ENCODE measurements around the gene ZBTB9. TPM values are rescaled to one million over a fixed set of nuclear protein-coding genes. Genes with fewer than 3 reads are reported as not detected.

The ZBTB9 gene
- polyA plus RNA-seq, 2 of the 4 experiments (the other 2 are of a cell fraction) = 6.9 to 9.9 TPM

DNA sequence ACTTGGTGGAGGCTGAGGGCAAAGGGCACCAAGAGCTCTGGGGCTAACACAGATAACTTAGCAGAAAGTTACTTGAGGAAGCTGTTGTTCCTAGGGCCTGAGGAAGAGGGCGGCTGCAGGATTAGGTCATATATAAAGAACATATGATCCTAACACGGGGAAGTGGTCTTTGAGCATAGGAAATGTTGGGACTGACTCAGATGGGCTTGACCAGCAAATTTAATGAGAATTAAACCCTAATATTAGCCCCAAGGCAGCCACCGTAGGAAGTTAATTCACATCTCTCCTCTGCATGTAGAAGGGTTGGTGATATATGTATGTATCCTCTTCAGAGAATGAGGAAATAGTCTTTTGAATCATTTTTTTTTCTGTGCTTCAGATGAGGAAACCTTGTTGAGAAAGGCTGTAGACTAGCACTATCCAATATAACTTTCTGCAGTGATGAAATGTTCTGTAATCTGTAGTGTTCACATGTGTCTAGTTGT, 9.2 kb upstream of the ZBTB9 start:
- no peak for FAIRE-seq
- Histone ChIP-seq H3K4me1 (no peaks in the 10 kb centered on the region), H3K4me3 (no peak overlapping the region), H3K27ac (no peak overlapping the region), H3K9me3 (no peaks in the 10 kb centered on the region), H3K4me2 (no peak overlapping the region)
- ChIA-PET POLR2A (no interaction called here), CTCF (interaction anchor here (1.0 kb wide), 1 partner anchor 19 kb away, joined by 3 read pairs; no protein-coding TSS in a partner anchor)
- WGBS (ENCODE audit: missing lambda C conversion rate) = 91% methylated on average over 3 of the region's 3 CpGs
- no peak for ATAC-seq
- no peak for TF ChIP-seq ZC3H11A (IDR thresholded peaks at IDR 0.05)
- TF ChIP-seq, protein P1, sequence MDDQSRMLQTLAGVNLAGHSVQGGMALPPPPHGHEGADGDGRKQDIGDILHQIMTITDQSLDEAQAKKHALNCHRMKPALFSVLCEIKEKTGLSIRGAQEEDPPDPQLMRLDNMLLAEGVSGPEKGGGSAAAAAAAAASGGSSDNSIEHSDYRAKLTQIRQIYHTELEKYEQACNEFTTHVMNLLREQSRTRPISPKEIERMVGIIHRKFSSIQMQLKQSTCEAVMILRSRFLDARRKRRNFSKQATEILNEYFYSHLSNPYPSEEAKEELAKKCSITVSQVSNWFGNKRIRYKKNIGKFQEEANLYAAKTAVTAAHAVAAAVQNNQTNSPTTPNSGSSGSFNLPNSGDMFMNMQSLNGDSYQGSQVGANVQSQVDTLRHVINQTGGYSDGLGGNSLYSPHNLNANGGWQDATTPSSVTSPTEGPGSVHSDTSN (IDR thresholded peaks at IDR 0.05) = no peak
- no peak for TF ChIP-seq CEBPB (IDR thresholded peaks at IDR 0.05)
- no peak for TF ChIP-seq PHF8 (IDR thresholded peaks at IDR 0.05; ENCODE audit: borderline replicate concordance, low read depth)
- no peak for TF ChIP-seq CBX2 (IDR thresholded peaks at IDR 0.05; ENCODE audit: borderline replicate concordance, low read depth)
- TF ChIP-seq FOSB (CRISPR knock-in tag; IDR thresholded peaks at IDR 0.05) = no peak
- no peak for DNase-seq (ENCODE audit: low read depth in 1 of 2, low spot score in 1 of 2)

DNA sequence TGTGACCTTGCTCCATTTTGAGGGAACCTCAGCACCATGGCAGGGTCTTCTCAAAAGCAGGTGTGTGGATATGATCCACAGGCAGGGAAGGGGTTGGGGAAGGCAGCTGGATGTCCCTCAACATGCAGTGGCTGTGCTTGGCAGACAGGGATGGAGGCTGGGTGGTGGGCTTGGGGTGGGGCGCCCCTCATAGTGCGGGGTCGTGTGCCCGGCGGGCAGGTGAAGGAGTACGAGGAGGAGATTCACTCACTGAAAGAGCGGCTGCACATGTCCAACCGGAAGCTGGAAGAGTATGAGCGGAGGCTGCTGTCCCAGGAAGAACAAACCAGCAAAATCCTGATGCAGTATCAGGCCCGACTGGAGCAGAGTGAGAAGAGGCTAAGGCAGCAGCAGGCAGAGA, 8.0 kb upstream of the ZBTB9 start:
- WGBS (ENCODE audit: missing lambda C conversion rate) = 90% methylated on average over 10 of the region's 10 CpGs
- CTCF ChIA-PET = no interaction called here
- POLR2A ChIA-PET = no interaction called here
- Histone ChIP-seq H3K9me3 (no peaks in the 10 kb centered on the region), H3K4me2 (no peak overlapping the region), H3K27ac (no peak overlapping the region), H3K4me3 (no peak overlapping the region), H3K4me1 (no peaks in the 10 kb centered on the region)
- TF ChIP-seq CBX8 (IDR thresholded peaks at IDR 0.05) (no peak), EHMT2 (IDR thresholded peaks at IDR 0.05; ENCODE audit: low read depth) (no peak), RNF2 (IDR thresholded peaks at IDR 0.05; ENCODE audit: borderline replicate concordance, low read depth) (no peak), CBX2 (IDR thresholded peaks at IDR 0.05; ENCODE audit: borderline replicate concordance, low read depth) (no peak), NR3C1 (IDR thresholded peaks at IDR 0.05) (no peak), ZNF302 (CRISPR knock-in tag; IDR thresholded peaks at IDR 0.05) (no peak), FOSL2 (IDR thresholded peaks at IDR 0.05) (no peak), FOSL2 (CRISPR knock-in tag; IDR thresholded peaks at IDR 0.05) (no peak), MYC (IDR thresholded peaks at IDR 0.05; ENCODE audit: borderline replicate concordance, low read length) (no peak), BHLHE40 (IDR thresholded peaks at IDR 0.05; ENCODE audit: low read depth, low read length) (no peak), RFX5 (IDR thresholded peaks at IDR 0.05) (no peak)
- TF ChIP-seq, protein P2, sequence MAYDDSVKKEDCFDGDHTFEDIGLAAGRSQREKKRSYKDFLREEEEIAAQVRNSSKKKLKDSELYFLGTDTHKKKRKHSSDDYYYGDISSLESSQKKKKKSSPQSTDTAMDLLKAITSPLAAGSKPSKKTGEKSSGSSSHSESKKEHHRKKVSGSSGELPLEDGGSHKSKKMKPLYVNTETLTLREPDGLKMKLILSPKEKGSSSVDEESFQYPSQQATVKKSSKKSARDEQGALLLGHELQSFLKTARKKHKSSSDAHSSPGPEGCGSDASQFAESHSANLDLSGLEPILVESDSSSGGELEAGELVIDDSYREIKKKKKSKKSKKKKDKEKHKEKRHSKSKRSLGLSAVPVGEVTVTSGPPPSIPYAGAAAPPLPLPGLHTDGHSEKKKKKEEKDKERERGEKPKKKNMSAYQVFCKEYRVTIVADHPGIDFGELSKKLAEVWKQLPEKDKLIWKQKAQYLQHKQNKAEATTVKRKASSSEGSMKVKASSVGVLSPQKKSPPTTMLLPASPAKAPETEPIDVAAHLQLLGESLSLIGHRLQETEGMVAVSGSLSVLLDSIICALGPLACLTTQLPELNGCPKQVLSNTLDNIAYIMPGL (CRISPR knock-in tag; IDR thresholded peaks at IDR 0.05; ENCODE audit: borderline replicate concordance) = no peak
- TF ChIP-seq, protein P3, sequence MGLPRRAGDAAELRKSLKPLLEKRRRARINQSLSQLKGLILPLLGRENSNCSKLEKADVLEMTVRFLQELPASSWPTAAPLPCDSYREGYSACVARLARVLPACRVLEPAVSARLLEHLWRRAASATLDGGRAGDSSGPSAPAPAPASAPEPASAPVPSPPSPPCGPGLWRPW (IDR thresholded peaks at IDR 0.05) = no peak
- TF ChIP-seq, protein P4, sequence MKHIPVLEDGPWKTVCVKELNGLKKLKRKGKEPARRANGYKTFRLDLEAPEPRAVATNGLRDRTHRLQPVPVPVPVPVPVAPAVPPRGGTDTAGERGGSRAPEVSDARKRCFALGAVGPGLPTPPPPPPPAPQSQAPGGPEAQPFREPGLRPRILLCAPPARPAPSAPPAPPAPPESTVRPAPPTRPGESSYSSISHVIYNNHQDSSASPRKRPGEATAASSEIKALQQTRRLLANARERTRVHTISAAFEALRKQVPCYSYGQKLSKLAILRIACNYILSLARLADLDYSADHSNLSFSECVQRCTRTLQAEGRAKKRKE (CRISPR knock-in tag; IDR thresholded peaks at IDR 0.05; ENCODE audit: low read depth) = no peak
- TF ChIP-seq, protein P5, sequence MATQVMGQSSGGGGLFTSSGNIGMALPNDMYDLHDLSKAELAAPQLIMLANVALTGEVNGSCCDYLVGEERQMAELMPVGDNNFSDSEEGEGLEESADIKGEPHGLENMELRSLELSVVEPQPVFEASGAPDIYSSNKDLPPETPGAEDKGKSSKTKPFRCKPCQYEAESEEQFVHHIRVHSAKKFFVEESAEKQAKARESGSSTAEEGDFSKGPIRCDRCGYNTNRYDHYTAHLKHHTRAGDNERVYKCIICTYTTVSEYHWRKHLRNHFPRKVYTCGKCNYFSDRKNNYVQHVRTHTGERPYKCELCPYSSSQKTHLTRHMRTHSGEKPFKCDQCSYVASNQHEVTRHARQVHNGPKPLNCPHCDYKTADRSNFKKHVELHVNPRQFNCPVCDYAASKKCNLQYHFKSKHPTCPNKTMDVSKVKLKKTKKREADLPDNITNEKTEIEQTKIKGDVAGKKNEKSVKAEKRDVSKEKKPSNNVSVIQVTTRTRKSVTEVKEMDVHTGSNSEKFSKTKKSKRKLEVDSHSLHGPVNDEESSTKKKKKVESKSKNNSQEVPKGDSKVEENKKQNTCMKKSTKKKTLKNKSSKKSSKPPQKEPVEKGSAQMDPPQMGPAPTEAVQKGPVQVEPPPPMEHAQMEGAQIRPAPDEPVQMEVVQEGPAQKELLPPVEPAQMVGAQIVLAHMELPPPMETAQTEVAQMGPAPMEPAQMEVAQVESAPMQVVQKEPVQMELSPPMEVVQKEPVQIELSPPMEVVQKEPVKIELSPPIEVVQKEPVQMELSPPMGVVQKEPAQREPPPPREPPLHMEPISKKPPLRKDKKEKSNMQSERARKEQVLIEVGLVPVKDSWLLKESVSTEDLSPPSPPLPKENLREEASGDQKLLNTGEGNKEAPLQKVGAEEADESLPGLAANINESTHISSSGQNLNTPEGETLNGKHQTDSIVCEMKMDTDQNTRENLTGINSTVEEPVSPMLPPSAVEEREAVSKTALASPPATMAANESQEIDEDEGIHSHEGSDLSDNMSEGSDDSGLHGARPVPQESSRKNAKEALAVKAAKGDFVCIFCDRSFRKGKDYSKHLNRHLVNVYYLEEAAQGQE (IDR thresholded peaks at IDR 0.05) = no peak
- TF ChIP-seq, protein P6, sequence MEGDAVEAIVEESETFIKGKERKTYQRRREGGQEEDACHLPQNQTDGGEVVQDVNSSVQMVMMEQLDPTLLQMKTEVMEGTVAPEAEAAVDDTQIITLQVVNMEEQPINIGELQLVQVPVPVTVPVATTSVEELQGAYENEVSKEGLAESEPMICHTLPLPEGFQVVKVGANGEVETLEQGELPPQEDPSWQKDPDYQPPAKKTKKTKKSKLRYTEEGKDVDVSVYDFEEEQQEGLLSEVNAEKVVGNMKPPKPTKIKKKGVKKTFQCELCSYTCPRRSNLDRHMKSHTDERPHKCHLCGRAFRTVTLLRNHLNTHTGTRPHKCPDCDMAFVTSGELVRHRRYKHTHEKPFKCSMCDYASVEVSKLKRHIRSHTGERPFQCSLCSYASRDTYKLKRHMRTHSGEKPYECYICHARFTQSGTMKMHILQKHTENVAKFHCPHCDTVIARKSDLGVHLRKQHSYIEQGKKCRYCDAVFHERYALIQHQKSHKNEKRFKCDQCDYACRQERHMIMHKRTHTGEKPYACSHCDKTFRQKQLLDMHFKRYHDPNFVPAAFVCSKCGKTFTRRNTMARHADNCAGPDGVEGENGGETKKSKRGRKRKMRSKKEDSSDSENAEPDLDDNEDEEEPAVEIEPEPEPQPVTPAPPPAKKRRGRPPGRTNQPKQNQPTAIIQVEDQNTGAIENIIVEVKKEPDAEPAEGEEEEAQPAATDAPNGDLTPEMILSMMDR (IDR thresholded peaks at IDR 0.05) = no peak
- no peak for ATAC-seq
- no peak for FAIRE-seq
- DNase-seq (ENCODE audit: low read depth in 1 of 2, low spot score in 1 of 2) = no peak

Measured in A549 (cell line).